H1 (cell line): ENCODE results near the gene PARD3. TPM values are rescaled to one million over a fixed set of nuclear protein-coding genes. Genes with fewer than 3 reads are reported as not detected.

ENCODE experiments used
- CTCF ChIA-PET: fragments of 300-600 bp; sonication (Branson Sonifier 250); formaldehyde crosslinking; loops from one replicate; lab custom pipeline; 2021; ENCODE audit not compliant: partially characterized antibody; lab: Charles Lee
- POLR2A ChIA-PET: fragments of 300-600 bp; sonication (Branson Sonifier 250); formaldehyde crosslinking; loops from one replicate; lab custom pipeline; 2021; ENCODE audit warnings: inconsistent platforms; ENCODE audit not compliant: partially characterized antibody; lab: Charles Lee
- DNase-seq, 2 experiments: peaks; one replicate each; pipeline versions ENCODE4 v3.0.0 to v3.0.0-alpha.2; 2010 to 2022; ENCODE audit warnings: low spot score in 2 of 2, low read depth in 1 of 2, mixed read lengths in 1 of 2
- FAIRE-seq: peaks from 2 replicates; lab custom pipeline; 2011; peaks lifted over from hg19 to GRCh38; lab: Jason Lieb, UNC
- H2AFZ ChIP-seq: 2 replicates; pipeline ENCODE4 v1.8.1; 2012; ENCODE audit warnings: low read length, inconsistent platforms
- H2AK5ac ChIP-seq: 2 replicates; pipeline ENCODE4 v1.6.1; 2013; ENCODE audit warnings: low read depth, low read length
- H2BK120ac ChIP-seq: replicated peaks from 2 replicates; pipeline ENCODE3; 2013; ENCODE audit warnings: low read depth, low read length, inconsistent platforms
- H2BK12ac ChIP-seq: 2 replicates; pipeline ENCODE4 v1.6.1; 2013; ENCODE audit warnings: low read depth, low read length
- H2BK15ac ChIP-seq: 2 replicates; pipeline ENCODE4 v1.6.1; 2013; ENCODE audit warnings: low read length
- H2BK20ac ChIP-seq: 2 replicates; pipeline ENCODE4 v1.6.1; 2013; ENCODE audit warnings: low read length
- H2BK5ac ChIP-seq: 2 replicates; pipeline ENCODE4 v1.6.1; 2013; ENCODE audit warnings: low read depth, low read length
- H3K14ac ChIP-seq: 2 replicates; pipeline ENCODE4 v1.6.1; 2013; ENCODE audit warnings: inconsistent platforms; ENCODE audit not compliant: insufficient read length
- H3K18ac ChIP-seq: 2 replicates; pipeline ENCODE4 v1.6.1; 2013; ENCODE audit warnings: low read length; ENCODE audit errors: extremely low read depth
- H3K23ac ChIP-seq: 2 replicates; pipeline ENCODE4 v1.6.1; 2013; ENCODE audit warnings: inconsistent platforms; ENCODE audit not compliant: insufficient read length
- H3K23me2 ChIP-seq: 2 replicates; pipeline ENCODE4 v1.6.1; 2013; ENCODE audit warnings: low read depth, low read length
- H3K27ac ChIP-seq: 2 replicates; pipeline ENCODE4 v1.6.1; 2011; ENCODE audit warnings: low read depth, low read length, inconsistent platforms
- H3K27me3 ChIP-seq, 4 experiments: replicated peaks in 1 of 4; 1 replicate in 1 of 4; 2 replicates in 3 of 4; pipeline versions ENCODE4 v1.6.1 to v1.8.1; 2011 to 2013; ENCODE audit warnings: low read length in 3 of 4, mild to moderate bottlenecking in 3 of 4, inconsistent platforms in 2 of 4, mixed read lengths in 2 of 4, moderate library complexity in 1 of 4; ENCODE audit not compliant: control insufficient read depth in 3 of 4, insufficient read depth in 3 of 4; ENCODE audit errors: extremely low read depth in 1 of 4
- H3K36me3 ChIP-seq, 4 experiments: 2 replicates each; pipeline versions ENCODE4 v1.6.1 to v1.8.1; 2011 to 2013; ENCODE audit warnings: mild to moderate bottlenecking in 4 of 4, low read length in 3 of 4, moderate library complexity in 2 of 4, control low read depth in 1 of 4, inconsistent platforms in 1 of 4; ENCODE audit not compliant: insufficient read depth in 4 of 4, control insufficient read depth in 2 of 4
- H3K4ac ChIP-seq: replicated peaks from 2 replicates; pipeline ENCODE3; 2013; ENCODE audit warnings: low read length, low read depth, mixed read lengths, inconsistent platforms; ENCODE audit not compliant: insufficient read length
- H3K4me1 ChIP-seq, 4 experiments: replicated peaks in 1 of 4; 1 replicate in 1 of 4; 2 replicates in 3 of 4; pipeline versions ENCODE4 v1.6.1 to v1.8.1; 2011 to 2013; ENCODE audit warnings: low read length in 3 of 4, inconsistent platforms in 2 of 4, mixed read lengths in 1 of 4; ENCODE audit not compliant: insufficient read depth in 4 of 4, control insufficient read depth in 3 of 4
- H3K4me2 ChIP-seq, 2 experiments: 2 replicates each; pipeline versions ENCODE4 v1.6.1 to v1.8.1; 2011 to 2013; ENCODE audit warnings: low read depth in 2 of 2, low read length in 2 of 2, control low read depth in 1 of 2, inconsistent platforms in 1 of 2, mild to moderate bottlenecking in 1 of 2; ENCODE audit not compliant: insufficient read depth in 1 of 2
- H3K4me3 ChIP-seq, 4 experiments: fragments of 200-600, 300-600 bp in 1 of 4; sonication (generic), shearing (Covaris generic), sonication (Bioruptor Twin) in 1 of 4; 2 replicates each; pipeline versions ENCODE4 v1.5.1 to v1.8.1; 2011 to 2016; ENCODE audit warnings: low read length in 4 of 4, low read depth in 3 of 4, control low read depth in 2 of 4, inconsistent platforms in 2 of 4, mild to moderate bottlenecking in 2 of 4, mixed read lengths in 1 of 4, moderate library complexity in 1 of 4; ENCODE audit not compliant: insufficient read depth in 2 of 4; ENCODE audit errors: extremely low read depth in 1 of 4
- H3K56ac ChIP-seq: replicated peaks from 2 replicates; pipeline ENCODE3; 2013; ENCODE audit warnings: low read depth, mild to moderate bottlenecking, mixed read lengths, low read length, inconsistent platforms; ENCODE audit not compliant: insufficient read length
- H3K79me1 ChIP-seq: 2 replicates; pipeline ENCODE4 v1.6.1; 2013; ENCODE audit warnings: low read depth, low read length, control low read depth
- H3K79me2 ChIP-seq, 2 experiments: 2 replicates each; pipeline versions ENCODE4 v1.6.1 to v1.8.1; 2012 to 2013; ENCODE audit warnings: low read length in 2 of 2, mild to moderate bottlenecking in 2 of 2, inconsistent platforms in 1 of 2; ENCODE audit not compliant: insufficient read depth in 2 of 2, control insufficient read depth in 1 of 2
- H3K9ac ChIP-seq, 4 experiments: replicated peaks in 1 of 4; 1 replicate in 1 of 4; 2 replicates in 3 of 4; pipeline versions ENCODE4 v1.6.1 to v1.8.1; 2011 to 2013; ENCODE audit warnings: low read depth in 3 of 4, low read length in 3 of 4, control low read depth in 2 of 4, mild to moderate bottlenecking in 2 of 4, moderate library complexity in 2 of 4, inconsistent platforms in 1 of 4; ENCODE audit errors: extremely low read depth in 1 of 4
- H3K9me3 ChIP-seq, 2 experiments: 2 replicates each; pipeline versions ENCODE4 v1.6.1 to v1.8.1; 2012 to 2013; ENCODE audit warnings: mild to moderate bottlenecking in 2 of 2, moderate library complexity in 2 of 2, control low read depth in 1 of 2, inconsistent platforms in 1 of 2, low read depth in 1 of 2, low read length in 1 of 2, mixed read lengths in 1 of 2; ENCODE audit not compliant: insufficient read depth in 2 of 2
- H4K20me1 ChIP-seq, 2 experiments: replicated peaks in 1 of 2; 2 replicates each; pipeline versions ENCODE3 to v1.8.1; 2011 to 2013; ENCODE audit warnings: inconsistent platforms in 2 of 2, low read length in 2 of 2, mild to moderate bottlenecking in 1 of 2; ENCODE audit not compliant: insufficient read depth in 2 of 2, control insufficient read depth in 1 of 2
- H4K5ac ChIP-seq: 2 replicates; pipeline ENCODE4 v1.6.1; 2013; ENCODE audit warnings: low read length, low read depth, mixed read lengths, inconsistent platforms; ENCODE audit not compliant: insufficient read length
- H4K8ac ChIP-seq: 2 replicates; pipeline ENCODE4 v1.8.0; 2013; ENCODE audit warnings: mild to moderate bottlenecking, moderate library complexity, low read length, inconsistent platforms; ENCODE audit not compliant: insufficient read depth; ENCODE audit errors: extremely low read depth
- H4K91ac ChIP-seq: replicated peaks from 2 replicates; pipeline ENCODE3; 2013; ENCODE audit warnings: low read length, mixed read lengths, inconsistent platforms; ENCODE audit not compliant: insufficient read length
- ATF2 ChIP-seq: IDR thresholded peaks from 2 replicates; pipeline ENCODE4 v1.6.1; 2012; ENCODE audit warnings: low read length, inconsistent platforms
- FOSL1 ChIP-seq: IDR thresholded peaks from 2 replicates; pipeline ENCODE4 v1.6.1; 2011; ENCODE audit warnings: mild to moderate bottlenecking, low read depth, low read length, moderate library complexity; ENCODE audit not compliant: insufficient read depth
- KDM1A ChIP-seq: fragments of 200-600, 300-600 bp; sonication (generic); IDR thresholded peaks from 2 replicates; pipeline ENCODE4 v1.7.1; 2016; ENCODE audit warnings: mild to moderate bottlenecking, low read length, borderline replicate concordance
- KDM5A ChIP-seq: fragments of 200-600 bp; IDR thresholded peaks from 2 replicates; pipeline ENCODE4 v1.7.1; 2012; ENCODE audit warnings: mild to moderate bottlenecking, low read length, inconsistent platforms, mixed read lengths
- NRF1 ChIP-seq: IDR thresholded peaks from 2 replicates; pipeline ENCODE4 v1.6.1; 2011; ENCODE audit warnings: mild to moderate bottlenecking, low read depth, low read length, improper control_type of control experiment
- SIN3A ChIP-seq, 2 experiments: IDR thresholded peaks in 1 of 2; conservative IDR thresholded peaks in 1 of 2; 2 replicates each; pipeline ENCODE4 v1.6.1; 2011 to 2012; ENCODE audit warnings: low read length in 2 of 2, improper control_type of control experiment in 1 of 2, low read depth in 1 of 2, mild to moderate bottlenecking in 1 of 2
- SUZ12 ChIP-seq: fragments of 200-600 bp; sonication (generic); IDR thresholded peaks from 2 replicates; pipeline ENCODE4 v1.6.1; 2012; ENCODE audit warnings: mild to moderate bottlenecking, inconsistent platforms, low read length, moderate library complexity, mixed read lengths
- TAF7 ChIP-seq: optimal IDR thresholded peaks from 2 replicates; pipeline ENCODE3; 2011; ENCODE audit warnings: low read depth, mild to moderate bottlenecking, inconsistent platforms, low read length, moderate library complexity, borderline replicate concordance
- WGBS, 2 experiments: shearing (Covaris generic) in 1 of 2; methylation state at CpG; one replicate each; pipeline versions ENCODE4 v1.1.6 to v1.1.7; 2013 to 2015; ENCODE audit warnings: low lambda C conversion rate in 2 of 2, mixed read lengths in 2 of 2, inconsistent platforms in 1 of 2, low coverage in 1 of 2, missing lambda C conversion rate in 1 of 2; ENCODE audit not compliant: insufficient replicate concordance in 2 of 2, insufficient coverage in 1 of 2, insufficient read length in 1 of 2; ENCODE audit errors: extremely low coverage in 1 of 2, missing lambda C conversion rate in 1 of 2; 5-methylcytosine and 5-hydroxymethylcytosine counted together
- polyA plus RNA-seq, 7 experiments: library from polyadenylated mRNA; depleted of rRNA in 3 of 7; stranded (reverse) in 5 of 7; unstranded in 2 of 7; fragments of >200 nt in 5 of 7; fragments of 200-250 nt in 2 of 7; gene quantifications; 1 replicate in 5 of 7; 2 replicates in 1 of 7; 4 replicates in 1 of 7; pipeline versions ENCODE4 v1.2.1 to v1.2.3, GENCODE V29; 2011 to 2013; ENCODE audit warnings: missing spikeins in 2 of 7, mixed read lengths in 2 of 7
- total RNA-seq: library from RNA; stranded (reverse); fragmentation: NEBNext Ultra II Directional; extraction: Animal tissue kit (Norgen Biotek cat#: 25700); gene quantifications from 2 replicates; pipeline ENCODE4 v1.2.1, GENCODE V29; 2021
- TF ChIP-seq, protein P1 (sequence below): IDR thresholded peaks from 2 replicates; pipeline ENCODE4 v1.6.1; 2011; ENCODE audit warnings: low read length, improper control_type of control experiment

Gene PARD3
- total and polyA plus RNA-seq, 2 of the 8 experiments (the other 6 are each of a cell fraction or from before 2014, with no cell fraction given), result 19.7 to 49.1 TPM

DNA sequence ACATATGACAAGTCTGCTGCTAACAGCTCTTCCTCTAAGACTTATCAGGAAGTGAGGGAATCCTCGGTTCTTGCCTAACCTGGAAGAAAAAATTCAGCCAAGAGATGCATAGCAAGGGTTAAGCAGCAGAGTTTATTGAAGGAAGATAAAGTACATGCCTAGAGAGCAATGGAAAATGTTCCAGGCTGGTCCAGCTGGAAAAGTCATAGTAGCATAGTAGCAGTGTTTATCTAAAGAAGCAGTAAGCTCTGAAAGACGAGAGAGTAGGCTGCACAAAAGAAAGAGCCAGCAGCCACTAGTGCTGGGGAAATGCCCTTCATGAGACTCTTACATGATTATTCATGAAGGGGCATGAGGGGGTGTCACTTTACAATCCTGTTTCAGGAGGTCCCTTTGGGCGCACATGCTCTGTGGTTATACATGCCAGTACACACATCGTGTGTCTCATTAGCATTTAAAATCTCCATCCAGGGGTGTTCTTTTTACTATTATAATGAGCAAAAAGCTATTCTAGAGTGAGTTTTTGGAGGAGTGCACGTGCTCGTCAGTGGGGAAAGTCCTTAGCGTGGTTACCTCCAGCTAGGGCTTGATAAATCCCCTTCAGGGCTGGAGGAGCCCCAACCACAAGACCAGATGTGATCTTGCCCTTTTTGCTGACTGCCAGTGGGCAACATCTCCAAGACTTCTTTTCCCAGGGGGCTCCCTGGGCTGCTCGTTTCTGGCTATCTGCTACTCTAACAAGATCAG, 716.1 kb downstream of the PARD3 start:
- H3K9ac ChIP-seq, result no peak overlapping the region
- H2BK20ac ChIP-seq, result no peak overlapping the region
- H4K91ac ChIP-seq, result no peak overlapping the region
- POLR2A ChIA-PET, result no interaction called here
- no peak overlapping the region for H3K14ac ChIP-seq
- H4K20me1 ChIP-seq, result no peaks in the 10 kb centered on the region
- 86% methylated on average over 8 of the region's 8 CpGs; no CpG with 5 or more reads in 1 of the 2 experiments for WGBS, 2 experiments
- FAIRE-seq (no peak), DNase-seq (no peak)
- H2AK5ac ChIP-seq, result no peak overlapping the region
- no peak overlapping the region for H3K18ac ChIP-seq
- H3K27me3 ChIP-seq, result no peaks in the 10 kb centered on the region
- no peak overlapping the region for H3K23ac ChIP-seq
- CTCF ChIA-PET, result interaction anchor here (0.6 to 1.6 kb wide), 4 partner anchors 11 to 138 kb away, joined by 3 to 4 read pairs (median 3); no protein-coding TSS in a partner anchor
- H2BK120ac ChIP-seq, result no peak overlapping the region
- H3K56ac ChIP-seq, result no peak overlapping the region
- no peaks in the 10 kb centered on the region for H3K23me2 ChIP-seq
- no peak overlapping the region for H3K4me3 ChIP-seq
- H2BK12ac ChIP-seq, result no peak overlapping the region
- no peak overlapping the region for H4K5ac ChIP-seq
- no peak overlapping the region for H2AFZ ChIP-seq
- H3K79me1 ChIP-seq, result no peaks in the 10 kb centered on the region
- no peaks in the 10 kb centered on the region for H3K36me3 ChIP-seq
- no peak overlapping the region for H4K8ac ChIP-seq
- H3K4me2 ChIP-seq, result no peak overlapping the region
- peaks cover 7% of the 10 kb centered on the region in 2 experiments for H3K9me3 ChIP-seq
- H3K79me2 ChIP-seq, result no peaks in the 10 kb centered on the region
- no peak overlapping the region for H3K4ac ChIP-seq
- H3K4me1 ChIP-seq, result no peaks in the 10 kb centered on the region
- H2BK15ac ChIP-seq, result no peak overlapping the region
- H3K27ac ChIP-seq, result no peak overlapping the region
- no peak overlapping the region for H2BK5ac ChIP-seq
- TF ChIP-seq, protein P1, sequence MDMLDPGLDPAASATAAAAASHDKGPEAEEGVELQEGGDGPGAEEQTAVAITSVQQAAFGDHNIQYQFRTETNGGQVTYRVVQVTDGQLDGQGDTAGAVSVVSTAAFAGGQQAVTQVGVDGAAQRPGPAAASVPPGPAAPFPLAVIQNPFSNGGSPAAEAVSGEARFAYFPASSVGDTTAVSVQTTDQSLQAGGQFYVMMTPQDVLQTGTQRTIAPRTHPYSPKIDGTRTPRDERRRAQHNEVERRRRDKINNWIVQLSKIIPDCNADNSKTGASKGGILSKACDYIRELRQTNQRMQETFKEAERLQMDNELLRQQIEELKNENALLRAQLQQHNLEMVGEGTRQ, result no peak
- TF ChIP-seq SUZ12 (no peak), ATF2 (no peak), SIN3A (conservative IDR thresholded peaks at IDR 0.05 in 1 of 2, IDR thresholded peaks at IDR 0.05 in 1 of 2; ENCODE audit: low read depth in 1 of 2, low read length in 2 of 2) (no peak), NRF1 (no peak), TAF7 (no peak), KDM5A (no peak), KDM1A (no peak), FOSL1 (no peak)
